Activated effector memory CD4-positive, alpha-beta T cell treated with anti-CD3 and anti-CD28 coated beads, Interleukin-2, amount 50 U/mL, for 16 hours (primary cell): Measurements from ENCODE around the gene VAV2.

Experiments used
- DNase-seq: peaks from one replicate; pipeline ENCODE4 v3.0.0-alpha.2; 2020

The VAV2 gene

DNA sequence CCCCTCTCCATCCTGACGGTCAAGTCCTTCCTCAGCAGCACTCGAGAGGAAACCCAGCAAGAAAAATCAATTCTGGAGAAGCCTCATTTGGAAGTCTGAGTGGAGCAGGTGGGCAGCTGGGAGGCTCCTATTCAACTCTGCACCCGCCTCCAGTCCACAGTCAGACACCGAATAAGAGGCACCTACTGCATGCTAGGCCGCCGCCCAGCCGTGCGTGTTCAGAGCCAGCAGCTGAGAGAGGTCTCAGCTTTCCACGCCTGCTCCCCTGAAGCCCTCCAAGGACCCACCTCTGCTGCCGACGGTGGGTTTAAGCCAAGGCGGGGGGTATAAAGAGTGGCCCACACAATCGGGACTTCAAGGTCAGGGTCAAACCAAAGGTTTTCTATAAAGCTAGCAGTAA lies 41.9 kb downstream of the VAV2 start:
- DNase-seq = no peak

DNA sequence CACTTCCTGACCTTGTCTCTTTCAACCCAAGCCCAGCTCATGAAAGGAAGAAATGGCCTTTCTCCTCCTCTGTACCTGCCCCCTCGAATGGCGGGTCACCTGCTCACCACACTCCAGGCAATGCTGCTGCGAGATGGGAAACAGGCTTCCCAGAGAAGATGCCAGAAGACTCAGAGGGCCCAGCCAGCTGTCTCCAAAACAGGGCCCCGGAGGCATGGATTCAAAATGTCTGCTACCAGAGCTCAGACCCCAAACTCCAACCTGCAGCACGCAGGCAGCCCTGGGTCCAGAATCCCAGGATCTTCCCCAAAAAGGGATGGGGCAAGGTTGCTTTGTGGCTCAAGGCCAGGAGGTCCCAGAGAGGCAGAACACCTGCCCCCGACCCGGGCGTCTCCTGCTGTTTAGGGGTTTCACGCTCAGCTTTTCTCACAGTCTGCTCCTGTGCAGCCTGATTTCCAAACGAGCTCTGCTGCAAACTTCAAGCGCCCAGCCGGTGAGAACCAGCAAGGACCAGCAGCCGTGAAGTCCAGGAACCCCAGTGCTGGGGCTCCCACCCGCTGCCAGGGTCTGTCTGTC lies 42.5 kb downstream of the VAV2 start:
- DNase-seq = no peak

DNA sequence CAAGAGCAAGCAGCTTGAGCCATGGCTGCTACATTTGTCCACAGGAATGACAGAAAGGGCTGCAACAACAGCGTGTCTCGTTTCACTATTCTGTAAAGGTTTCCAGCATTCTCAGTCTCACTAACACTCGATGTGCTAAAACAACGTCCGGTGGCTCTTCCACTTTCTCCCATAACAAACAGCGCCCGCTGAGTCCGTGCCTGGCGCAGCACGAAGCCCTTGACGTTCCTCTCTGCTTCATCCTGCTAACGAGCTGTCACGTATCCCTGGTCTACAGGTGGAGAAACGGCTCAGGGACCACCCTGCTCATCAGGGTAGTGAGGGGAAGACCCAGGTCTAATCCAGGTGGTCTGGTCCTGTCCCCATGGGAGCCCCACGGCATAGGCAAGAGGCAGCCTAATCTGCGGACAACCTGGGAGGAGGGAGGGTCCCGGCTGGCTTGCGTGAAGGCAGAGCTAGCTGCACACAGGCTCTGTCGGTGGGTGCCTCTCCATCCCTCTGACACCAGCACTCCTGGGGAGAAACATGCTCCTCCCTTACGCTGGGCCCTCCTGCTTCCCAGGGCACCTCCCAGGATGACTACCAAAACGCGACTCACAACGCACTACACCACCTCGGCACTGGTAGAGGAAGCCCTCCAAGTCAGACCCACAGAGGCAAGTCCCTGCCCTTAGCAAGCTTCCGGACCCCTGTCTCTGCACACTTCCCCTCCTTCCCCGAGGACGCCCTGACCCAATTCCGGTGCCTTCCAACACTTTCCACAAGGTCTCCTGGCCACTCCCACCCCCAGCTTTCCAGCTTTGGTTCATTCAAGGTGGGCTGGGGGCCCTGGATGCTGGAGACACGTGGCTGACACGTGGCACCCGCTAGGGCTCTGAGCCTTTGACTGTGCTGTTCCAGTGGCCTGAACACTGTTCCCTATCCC lies 43.3 kb downstream of the VAV2 start:
- no peak for DNase-seq

DNA sequence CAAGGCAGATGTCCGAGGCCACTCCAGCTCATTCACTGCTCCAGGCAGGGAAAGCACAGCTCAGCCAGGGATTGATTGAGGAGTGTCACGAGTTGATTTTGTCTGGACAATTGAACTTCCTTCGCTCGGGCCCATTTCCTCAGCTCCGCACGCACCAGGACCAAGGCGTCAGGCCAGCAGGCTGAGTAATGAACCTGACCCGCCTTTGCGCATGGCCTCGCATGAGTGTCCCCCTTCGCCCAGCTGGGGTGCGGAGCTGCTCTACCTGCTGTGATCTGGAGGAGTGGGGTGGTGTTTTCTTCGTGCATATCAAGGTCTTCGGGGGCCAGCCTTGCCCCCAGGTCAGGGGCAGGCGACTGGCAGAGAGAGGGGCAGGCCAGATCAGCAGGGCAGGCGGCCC lies 44.0 kb downstream of the VAV2 start:
- DNase-seq = no peak

DNA sequence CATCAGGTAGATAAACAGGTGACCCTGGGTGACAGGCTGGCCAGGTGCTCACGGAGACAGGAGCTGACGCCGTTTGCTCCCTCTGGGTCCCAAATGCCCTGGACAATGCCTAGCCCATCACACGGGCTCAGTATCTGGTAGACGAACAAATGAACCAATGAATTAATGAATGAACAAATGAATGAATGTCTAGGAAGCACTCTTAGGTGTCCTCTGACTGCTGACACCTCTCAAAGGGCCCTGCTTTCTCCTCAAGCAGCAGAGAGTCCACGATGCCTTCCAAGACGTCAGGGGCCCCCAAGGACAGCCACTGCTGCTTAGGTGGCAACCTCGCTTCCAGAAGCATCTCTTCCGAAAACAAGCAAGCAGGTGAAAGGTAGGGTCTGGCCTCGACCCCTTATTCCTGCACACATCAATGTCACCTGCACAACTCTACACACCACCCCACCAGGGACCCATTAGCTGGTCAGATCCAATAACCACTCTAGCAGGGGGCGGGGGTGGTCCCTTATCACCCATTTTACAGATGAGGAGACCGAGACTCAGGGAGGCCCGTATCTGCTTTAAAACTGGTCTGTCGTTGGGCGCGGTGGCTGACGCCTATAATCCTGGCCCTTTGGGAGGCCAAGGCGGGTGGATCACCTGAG lies 45.2 kb downstream of the VAV2 start:
- no peak for DNase-seq

DNA sequence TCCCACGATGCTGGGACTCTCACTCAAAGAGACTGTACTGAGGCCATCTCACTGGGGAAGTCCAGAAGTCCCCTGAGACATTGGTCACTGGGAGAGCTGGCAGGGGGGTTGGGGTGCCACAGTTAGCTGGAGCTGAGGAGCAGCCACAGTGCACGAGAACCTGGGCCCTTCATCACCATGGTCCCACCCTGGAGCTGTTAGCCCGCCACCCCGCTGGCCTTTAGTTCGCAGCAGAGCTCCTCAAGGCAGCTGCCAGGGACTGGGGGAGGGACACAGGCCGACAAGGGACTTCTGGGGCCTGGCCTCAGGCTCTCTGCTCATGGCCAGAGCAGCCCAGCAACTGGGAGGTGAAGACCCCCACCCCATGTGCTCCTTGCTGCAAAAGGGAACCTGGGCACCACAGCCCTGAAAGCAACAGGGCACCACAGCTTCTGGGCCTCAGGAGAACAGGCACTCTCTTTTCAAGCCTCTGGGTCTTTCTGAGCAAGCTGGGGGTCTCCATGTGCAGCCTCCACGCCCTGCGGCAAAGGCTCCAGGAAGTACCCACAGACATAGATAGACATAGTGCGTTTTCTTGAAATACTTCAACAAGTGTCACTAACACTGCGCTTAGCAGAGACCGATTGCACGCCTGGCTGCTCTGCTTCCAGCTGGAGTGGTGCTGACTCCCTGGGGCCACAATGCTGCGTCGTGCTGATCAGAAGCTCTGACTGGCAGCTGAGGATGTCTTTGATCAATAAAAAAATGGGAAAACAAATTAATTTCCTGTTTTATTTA lies 46.0 kb downstream of the VAV2 start:
- DNase-seq = no peak

DNA sequence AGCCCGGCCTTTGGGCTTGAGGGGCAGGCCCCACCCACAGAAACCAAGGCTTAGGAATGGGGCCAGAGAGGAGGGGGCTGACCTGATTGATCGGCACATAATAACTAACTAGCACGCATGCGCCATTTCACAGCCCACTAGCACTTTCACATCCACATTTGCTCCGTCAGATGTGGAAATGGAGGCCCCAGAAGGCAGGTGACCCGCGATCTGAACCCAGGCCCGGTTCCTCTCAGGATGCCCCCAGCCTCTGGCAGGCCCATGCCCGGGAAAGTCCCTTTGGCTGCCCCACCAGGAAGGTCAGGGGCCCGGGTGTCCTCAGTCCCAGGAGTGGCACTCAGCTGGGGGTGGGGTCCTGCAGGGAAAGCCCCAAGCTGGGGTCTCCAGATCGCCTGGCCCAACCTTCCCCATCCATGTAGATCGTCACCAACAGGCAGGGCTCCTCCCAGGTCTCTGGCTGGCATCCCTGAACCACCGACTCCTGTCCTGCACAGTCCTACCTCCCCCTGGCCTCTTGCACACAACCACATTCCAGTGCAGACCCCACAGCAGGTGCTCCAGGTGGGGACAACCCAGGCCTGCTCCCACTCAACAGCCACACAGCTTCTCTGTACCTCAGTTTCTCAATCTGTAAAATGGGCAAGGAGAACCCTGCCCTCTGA lies 46.7 kb downstream of the VAV2 start:
- no peak for DNase-seq

DNA sequence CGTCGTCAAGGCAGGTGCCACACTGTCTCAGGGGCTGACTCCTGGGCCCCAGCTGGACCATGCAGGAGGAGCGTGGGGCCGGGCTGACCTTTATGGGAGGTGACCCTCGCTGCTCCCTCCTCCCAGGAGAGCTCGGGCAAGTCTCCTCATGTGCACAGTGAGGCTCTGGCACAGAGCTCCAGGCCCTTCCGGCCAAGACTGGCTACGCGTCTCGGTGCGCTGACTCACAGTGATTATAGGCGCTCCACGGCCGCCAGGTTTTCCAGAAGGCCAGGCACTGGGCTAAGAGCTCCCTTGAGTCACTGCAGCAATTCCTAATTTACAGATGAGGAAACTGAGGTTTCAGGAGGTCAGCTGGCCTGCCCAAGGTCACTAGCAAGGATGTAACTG lies 47.4 kb downstream of the VAV2 start:
- no peak for DNase-seq

DNA sequence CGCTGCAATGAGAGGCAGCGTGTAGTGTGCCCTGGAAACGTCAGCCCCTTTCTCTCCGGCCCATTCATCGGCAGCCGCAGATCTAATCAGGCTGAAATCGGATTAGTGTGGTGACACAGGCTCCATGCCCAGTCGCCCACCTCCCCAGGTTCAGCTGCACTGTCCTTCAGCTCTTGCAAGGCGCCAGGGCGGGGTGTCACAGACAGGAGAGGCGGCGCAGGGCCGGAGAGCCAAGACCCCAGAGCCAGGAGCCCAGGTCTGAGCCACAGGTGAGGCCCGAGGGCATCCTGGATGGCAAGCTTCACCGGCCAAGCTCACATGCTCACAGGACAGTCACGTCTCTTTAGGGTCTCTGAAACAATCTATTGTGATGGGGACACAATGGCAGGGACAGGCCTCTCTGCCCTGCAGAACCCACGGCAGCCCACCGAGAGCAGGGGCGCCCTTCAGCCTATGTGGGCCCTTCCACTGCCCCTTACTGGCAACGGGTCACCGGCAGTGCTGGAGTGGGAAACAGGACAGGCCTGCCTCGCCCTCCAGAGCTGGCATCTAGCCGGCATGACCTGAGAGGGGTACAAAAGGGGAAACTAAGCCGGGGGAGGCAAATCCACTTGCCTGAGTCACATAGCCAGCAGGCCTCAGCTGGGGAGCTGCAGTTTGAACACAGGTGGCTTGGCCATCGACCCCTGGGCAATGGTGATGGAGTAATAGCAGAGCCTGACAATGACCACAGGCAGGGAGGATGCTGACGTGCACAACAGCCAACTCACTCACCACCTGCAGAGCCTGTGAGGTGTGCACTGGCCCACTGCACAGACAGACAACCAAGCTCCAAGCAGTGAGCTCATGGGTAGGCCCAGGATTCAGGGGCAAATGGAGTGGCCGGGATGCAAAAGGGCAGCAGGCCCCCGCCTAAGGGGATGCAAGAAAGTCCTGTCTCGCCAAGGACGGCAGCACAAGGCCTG lies 48.1 kb downstream of the VAV2 start:
- DNase-seq = no peak

DNA sequence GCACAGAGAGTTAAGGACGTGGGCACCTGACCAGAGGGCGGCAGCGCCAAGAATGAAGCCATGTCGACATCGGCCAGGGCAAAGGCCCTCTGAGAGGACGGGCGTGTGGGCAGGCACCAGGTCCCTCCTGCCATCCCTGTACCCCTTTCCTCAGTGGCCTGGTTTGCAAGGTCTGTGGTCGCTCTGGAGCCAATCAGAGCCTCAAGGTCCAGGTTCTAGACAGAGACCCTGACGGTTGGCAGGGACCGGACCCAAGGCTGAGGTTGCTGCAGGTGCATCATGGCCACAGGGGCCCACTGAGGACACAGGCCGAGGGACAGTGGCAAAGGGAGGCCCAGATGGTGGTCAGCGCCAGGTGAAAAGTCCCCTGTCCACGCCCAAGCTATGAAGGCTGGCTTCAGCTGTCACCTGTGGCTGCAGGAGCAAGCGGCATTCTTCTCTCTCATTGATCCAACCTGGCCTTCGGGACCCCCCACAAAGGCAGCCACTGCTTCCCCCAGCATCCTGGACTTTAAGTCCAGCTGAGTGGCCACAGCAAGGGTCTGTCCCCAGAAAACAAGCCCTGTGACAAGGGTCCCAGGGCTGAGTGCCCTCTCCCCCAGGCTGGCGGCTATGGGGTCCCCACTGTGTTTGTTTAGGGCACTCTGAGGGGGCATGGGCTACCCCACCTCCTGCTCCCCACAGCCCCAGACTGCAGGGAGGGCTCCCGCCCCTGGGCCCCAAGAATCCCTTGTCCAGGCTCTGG lies 48.9 kb downstream of the VAV2 start:
- DNase-seq = no peak

DNA sequence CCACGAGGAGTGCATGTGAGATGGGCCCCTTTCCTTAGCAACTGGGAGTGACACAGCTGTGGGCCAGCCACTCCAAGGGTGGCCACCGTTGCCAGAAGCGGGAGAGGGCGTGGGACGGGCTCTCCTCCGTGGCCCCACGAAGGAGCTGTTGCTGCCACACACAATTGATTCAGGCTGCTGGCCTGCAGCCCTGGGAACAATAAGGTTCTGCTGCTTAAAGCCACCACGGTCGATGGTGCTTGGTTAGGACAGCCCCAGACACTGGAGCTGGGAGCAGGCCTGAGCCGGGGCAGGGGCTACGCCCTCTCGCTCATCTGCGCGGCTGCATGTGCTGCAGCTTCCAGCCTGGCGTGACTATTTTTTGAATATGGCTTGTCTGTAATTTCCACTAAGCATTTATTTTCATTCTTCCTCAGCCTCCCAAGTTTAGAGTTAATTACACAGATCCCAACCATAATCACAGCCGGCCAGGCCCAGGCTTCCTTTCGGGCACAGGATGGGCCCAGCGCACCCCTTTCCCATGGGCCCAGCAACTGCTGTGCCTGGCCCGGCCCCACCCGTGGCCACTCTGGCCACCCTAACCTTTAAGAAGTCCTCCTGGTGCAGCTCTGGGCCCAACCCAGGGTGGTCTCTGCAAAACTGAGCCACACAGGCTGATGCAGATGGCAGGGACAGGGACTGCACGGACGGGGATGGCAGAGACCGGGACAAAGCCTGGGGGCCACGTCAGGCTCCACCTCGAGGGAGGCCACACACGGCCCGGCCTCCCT lies 49.7 kb downstream of the VAV2 start:
- no peak for DNase-seq

DNA sequence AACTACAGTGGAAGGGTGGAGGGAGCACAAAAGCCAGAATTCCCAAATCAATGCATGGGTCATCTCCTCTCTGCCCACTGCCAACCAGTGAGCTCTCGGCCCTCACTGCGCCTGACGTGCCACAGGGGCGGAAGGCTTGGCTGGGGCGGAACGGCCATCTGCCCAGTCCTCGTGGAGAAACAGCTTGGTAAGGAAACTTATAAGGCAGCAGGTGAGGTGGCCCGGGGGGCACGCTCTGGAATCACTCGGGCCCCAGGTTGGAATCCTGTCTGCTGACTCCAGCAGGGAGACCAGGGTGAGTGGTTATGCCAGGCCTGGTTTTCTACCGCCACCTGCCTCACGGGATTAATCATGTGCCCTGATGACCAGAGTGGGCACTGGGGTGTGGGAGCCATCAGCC lies 52.3 kb downstream of the VAV2 start:
- DNase-seq = no peak

DNA sequence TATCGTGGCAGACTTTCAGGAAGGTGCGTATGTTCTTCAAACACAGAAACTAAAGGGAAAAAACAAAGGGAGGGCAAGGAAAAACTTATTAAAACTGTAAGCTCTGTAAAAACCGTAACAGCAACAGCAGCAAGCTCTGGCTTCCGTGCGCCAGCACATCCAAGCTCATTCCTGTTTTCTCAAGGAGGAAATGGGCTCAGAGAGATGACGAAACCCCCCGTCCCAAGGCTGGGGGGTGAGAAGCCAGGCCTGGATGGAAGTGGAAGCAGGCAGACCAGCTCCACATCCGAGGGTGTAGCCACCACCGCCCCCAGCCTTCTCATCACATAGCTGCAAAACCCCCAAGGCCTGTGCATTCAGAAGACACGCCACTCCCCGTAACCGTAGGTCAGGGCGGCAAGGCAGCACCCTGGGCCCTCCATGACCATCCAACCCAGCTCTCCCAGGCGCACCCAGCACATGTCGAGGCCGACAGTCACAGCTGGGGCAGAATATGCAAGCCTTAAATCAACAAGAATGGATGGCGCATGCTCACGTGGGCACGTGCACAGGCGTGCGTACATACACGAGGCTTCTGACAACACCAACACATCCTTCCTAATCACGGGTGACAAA lies 52.8 kb downstream of the VAV2 start:
- no peak for DNase-seq

DNA sequence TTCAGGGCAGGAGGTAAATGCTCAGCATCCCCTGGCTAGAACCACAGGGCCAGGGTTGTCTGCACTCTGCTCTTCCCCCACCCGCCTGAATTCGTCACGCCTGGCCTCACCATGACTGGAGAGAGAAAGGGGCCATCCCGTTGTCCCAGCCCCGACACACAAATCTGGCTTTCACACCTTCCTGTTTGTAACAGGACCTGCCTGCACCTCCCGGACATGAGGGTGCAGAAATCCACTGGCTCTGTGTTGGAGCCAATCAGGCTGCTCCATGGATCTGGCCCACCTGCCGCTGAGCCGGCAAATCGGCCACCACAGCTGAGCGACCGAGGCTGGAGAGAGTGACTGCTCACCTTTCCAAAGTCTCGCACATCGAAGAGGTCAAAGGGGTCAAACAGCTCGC lies 53.4 kb downstream of the VAV2 start:
- no peak for DNase-seq

DNA sequence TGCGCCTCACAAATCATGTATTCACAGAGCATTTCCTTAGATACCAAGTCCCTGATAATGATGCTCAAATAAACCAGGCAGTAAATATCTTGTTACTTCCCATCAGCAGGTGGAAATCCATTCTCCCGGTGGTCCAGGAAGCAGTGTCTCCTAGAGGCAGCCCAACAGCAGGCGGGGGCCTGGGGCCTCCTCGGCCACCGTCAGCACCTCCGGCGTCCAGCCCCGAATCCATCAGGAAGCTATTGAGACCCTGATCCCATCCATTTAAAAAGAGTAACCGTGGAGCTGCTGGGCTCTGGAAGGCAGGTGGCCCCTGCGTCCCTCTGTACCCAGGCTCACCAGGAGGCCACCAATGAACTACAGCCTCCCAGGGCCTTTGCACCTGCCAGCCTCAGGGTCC lies 54.0 kb downstream of the VAV2 start:
- DNase-seq = no peak

DNA sequence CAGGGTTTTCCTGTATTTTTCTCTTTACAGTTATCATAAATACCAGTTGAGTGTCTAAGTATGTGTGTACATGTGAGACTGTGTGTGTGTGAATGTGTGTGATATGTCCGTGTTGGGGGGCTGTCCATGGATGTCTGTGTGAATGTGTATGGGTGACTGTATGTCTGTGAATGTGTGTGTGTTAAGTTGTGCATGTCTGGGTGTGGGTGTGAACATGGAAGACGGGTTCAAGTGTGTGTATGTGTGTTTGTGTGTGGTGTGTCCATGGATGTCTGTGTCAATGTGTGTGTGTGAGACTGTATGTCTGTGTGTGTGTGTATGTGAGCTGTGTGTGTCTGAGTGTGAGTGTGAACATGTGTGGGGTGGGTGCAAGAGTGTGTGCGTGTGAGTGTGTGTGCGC lies 55.0 kb downstream of the VAV2 start:
- no peak for DNase-seq

DNA sequence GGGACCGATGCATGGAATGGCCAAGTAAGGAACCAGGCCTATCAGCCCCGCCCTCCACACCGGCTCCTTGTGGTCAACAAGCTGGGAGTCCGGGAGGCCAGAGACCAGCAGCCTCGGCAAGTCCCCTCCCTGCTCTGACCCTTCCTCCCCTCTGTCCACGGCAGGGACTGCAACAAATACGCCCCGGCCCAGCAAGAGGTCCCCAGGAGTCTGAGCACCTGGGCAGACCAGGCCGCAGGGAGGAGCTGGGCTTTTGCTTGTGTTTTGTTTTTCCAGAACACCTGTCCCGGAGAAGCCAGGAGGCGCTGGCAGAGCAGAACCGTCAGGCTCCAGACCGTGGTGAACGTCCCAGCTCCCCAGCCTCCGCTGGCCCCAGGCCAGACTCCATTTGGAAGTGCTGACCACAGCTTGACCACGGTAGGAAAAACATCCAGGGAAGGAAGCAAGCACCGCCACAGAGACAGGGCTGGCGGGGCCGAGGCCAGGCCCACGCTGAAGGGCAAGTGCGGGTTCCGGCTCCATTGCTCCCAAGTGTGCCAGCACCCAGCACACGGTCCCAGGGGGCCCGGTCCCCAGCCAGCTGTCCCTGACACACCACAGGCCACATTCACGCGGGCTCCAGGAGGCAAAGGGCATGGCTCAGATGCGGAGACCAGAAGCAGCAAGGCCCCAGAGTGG lies 56.7 kb downstream of the VAV2 start:
- no peak for DNase-seq

DNA sequence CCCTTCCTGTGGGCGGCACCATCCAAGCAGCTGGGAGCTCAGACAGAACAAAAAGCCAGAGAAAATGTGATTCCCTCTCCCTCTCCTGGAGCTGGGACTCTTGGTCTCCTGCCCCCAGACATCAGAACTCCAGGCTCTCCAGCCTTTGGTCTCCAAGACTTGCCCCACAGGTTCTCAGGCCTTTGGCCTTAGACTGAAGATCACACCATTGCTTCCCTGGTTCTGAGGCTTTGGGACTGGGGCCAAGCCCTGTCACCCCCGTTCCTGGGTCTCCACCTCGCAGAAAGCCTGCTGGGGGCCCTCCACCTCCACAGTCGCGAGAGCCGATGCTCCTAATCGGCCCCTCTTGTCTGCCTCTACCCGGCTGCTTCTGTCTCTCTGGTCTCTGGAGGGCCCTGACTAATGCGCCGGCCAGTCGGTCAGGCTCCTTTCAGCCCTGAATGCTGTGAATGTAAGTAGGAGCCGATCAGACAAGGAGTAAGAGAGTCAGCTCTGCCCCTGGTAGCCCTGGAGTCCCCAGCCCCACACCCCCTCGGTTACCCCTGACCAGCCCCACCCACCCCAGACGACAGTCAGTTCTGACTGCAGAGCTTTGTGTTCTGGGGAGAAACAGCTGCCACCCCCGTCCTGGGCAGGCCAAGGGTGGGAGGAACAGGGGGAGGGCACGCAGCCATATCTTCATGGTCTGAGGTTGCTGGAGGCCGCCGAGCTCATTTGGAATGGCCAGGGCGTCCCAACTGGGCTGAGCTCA lies 57.5 kb downstream of the VAV2 start:
- DNase-seq = no peak
